ENCODE data around the gene ACTN1. TPM values are rescaled to one million over a fixed set of nuclear protein-coding genes. Genes with fewer than 3 reads are reported as not detected.

ACTN1 gene
- total and polyA plus RNA-seq, 2 of the 8 experiments (the other 6 are each of a cell fraction or from before 2014, with no cell fraction given), result 236 to 262 TPM

DNA sequence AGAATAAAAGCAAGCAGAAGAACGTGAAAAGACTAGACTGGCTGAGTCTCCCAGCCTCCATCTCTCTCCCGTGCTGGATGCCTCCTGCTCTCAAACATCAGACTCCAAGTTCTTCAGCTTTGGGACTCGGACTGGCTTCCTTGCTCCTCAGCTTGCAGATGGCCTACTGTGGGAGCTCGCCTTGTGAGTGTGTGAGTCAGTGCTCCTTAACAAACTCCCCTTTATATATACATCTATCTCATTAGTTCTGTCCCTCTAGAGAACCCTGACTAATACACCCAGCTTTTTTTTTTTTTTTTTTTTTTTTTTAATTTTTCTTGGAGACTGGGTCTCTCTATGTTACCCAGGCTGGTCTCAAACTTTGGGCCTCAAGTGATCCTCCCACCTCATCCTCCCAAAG is 46.9 kb downstream of the ACTN1 start:
- peaks cover 0 to 10% (median 2%) of the 10 kb centered on the region in 4 experiments; a peak in 4 of 7 replicates for H3K4me1 ChIP-seq (replicated peaks in 1 of 4; ENCODE audit: control insufficient read depth in 3 of 4, insufficient read depth in 4 of 4, low read length in 3 of 4)
- WGBS, 2 experiments (ENCODE audit: extremely low coverage in 1 of 2, insufficient coverage in 1 of 2, insufficient read length in 1 of 2, insufficient replicate concordance in 2 of 2, low coverage in 1 of 2, low lambda C conversion rate in 2 of 2, missing lambda C conversion rate in 1 of 2), result 92% methylated on average over 4 of the region's 4 CpGs; no CpG with 5 or more reads in 1 of the 2 experiments
- H3K79me1 ChIP-seq (ENCODE audit: low read depth, low read length), result peaks cover 18% of the 10 kb centered on the region
- peaks cover 7 to 96% of the 10 kb centered on the region in 2 experiments; a peak in 3 of 4 replicates for H3K79me2 ChIP-seq (ENCODE audit: control insufficient read depth in 1 of 2, insufficient read depth in 2 of 2, low read length in 2 of 2)
- no peak overlapping the region for H3K14ac ChIP-seq (ENCODE audit: insufficient read length)
- no peak overlapping the region for H3K56ac ChIP-seq (replicated peaks; ENCODE audit: insufficient read length, low read depth, low read length)
- ChIA-PET POLR2A (ENCODE audit: partially characterized antibody) (no interaction called here), CTCF (ENCODE audit: partially characterized antibody) (interaction anchor here (0.5 to 22.6 kb wide), 10 partner anchors 7 to 175 kb away, joined by 3 to 291 read pairs (median 4); no protein-coding TSS in a partner anchor)
- no peak overlapping the region for H4K5ac ChIP-seq (ENCODE audit: insufficient read length, low read depth, low read length)
- TF ChIP-seq NRF1 (IDR thresholded peaks at IDR 0.05; ENCODE audit: low read depth, low read length) (no peak), TCF12 (IDR thresholded peaks at IDR 0.05; ENCODE audit: low read depth, low read length) (no peak), SRF (IDR thresholded peaks at IDR 0.05; ENCODE audit: low read depth, low read length) (no peak), KDM4A (IDR thresholded peaks at IDR 0.05; ENCODE audit: low read depth, low read length, severe bottlenecking) (no peak), HDAC2 (IDR thresholded peaks at IDR 0.05; ENCODE audit: borderline replicate concordance in 1 of 2, low read depth in 2 of 2, low read length in 2 of 2) (no peak), RBBP5 (IDR thresholded peaks at IDR 0.05; ENCODE audit: borderline replicate concordance, low read depth, low read length) (no peak), EGR1 (IDR thresholded peaks at IDR 0.05; ENCODE audit: borderline replicate concordance, low read depth, low read length) (no peak), GTF2F1 (IDR thresholded peaks at IDR 0.05; ENCODE audit: borderline replicate concordance, low read depth, low read length) (no peak), BRCA1 (IDR thresholded peaks at IDR 0.05; ENCODE audit: low read depth, low read length) (no peak)
- TF ChIP-seq, protein P1, sequence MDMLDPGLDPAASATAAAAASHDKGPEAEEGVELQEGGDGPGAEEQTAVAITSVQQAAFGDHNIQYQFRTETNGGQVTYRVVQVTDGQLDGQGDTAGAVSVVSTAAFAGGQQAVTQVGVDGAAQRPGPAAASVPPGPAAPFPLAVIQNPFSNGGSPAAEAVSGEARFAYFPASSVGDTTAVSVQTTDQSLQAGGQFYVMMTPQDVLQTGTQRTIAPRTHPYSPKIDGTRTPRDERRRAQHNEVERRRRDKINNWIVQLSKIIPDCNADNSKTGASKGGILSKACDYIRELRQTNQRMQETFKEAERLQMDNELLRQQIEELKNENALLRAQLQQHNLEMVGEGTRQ (IDR thresholded peaks at IDR 0.05; ENCODE audit: low read length), result no peak
- FAIRE-seq (no peak), DNase-seq (ENCODE audit: low read depth in 1 of 2, low spot score in 2 of 2) (no peak)
- H2BK120ac ChIP-seq (replicated peaks; ENCODE audit: low read depth, low read length), result no peak overlapping the region
- H2AK5ac ChIP-seq (ENCODE audit: low read depth, low read length), result no peak overlapping the region
- 0 out of 2 replicates have a peak overlapping the region, but pooled peaks have one; percentile 37 for H2BK5ac ChIP-seq (ENCODE audit: low read depth, low read length)
- 0 out of 8 replicates have a peak, but pooled peaks cover 0 to 3% (median 0%) of the 10 kb centered on the region in 4 experiments for H3K36me3 ChIP-seq (ENCODE audit: control insufficient read depth in 2 of 4, insufficient read depth in 4 of 4, low read length in 3 of 4)
- H3K23me2 ChIP-seq (ENCODE audit: low read depth, low read length), result no peaks in the 10 kb centered on the region
- H3K27me3 ChIP-seq (replicated peaks in 1 of 4; ENCODE audit: control insufficient read depth in 3 of 4, extremely low read depth in 1 of 4, insufficient read depth in 3 of 4, low read length in 3 of 4), result no peaks in the 10 kb centered on the region
- no peak overlapping the region for H3K4ac ChIP-seq (replicated peaks; ENCODE audit: insufficient read length, low read depth, low read length)
- no peak overlapping the region for H2BK12ac ChIP-seq (ENCODE audit: low read depth, low read length)
- H4K20me1 ChIP-seq (replicated peaks in 1 of 2; ENCODE audit: control insufficient read depth in 1 of 2, insufficient read depth in 2 of 2, low read length in 2 of 2), result peaks cover 17 to 35% of the 10 kb centered on the region in 2 experiments
- H2AFZ ChIP-seq (ENCODE audit: low read length), result no peak overlapping the region
- H2BK20ac ChIP-seq (ENCODE audit: low read length), result no peak overlapping the region
- no peak overlapping the region for H3K9ac ChIP-seq (replicated peaks in 1 of 4; ENCODE audit: extremely low read depth in 1 of 4, low read depth in 3 of 4, low read length in 3 of 4)
- H3K18ac ChIP-seq (ENCODE audit: extremely low read depth, low read length), result no peak overlapping the region
- no peak overlapping the region for H3K4me2 ChIP-seq (ENCODE audit: insufficient read depth in 1 of 2, low read depth in 2 of 2, low read length in 2 of 2)
- no peak overlapping the region for H3K23ac ChIP-seq (ENCODE audit: insufficient read length)
- no peak overlapping the region for H4K8ac ChIP-seq (ENCODE audit: extremely low read depth, insufficient read depth, low read length)
- no peak overlapping the region for H4K91ac ChIP-seq (replicated peaks; ENCODE audit: insufficient read length, low read length)
- no peak overlapping the region for H3K27ac ChIP-seq (ENCODE audit: low read depth, low read length)
- no peak overlapping the region for H3K4me3 ChIP-seq (ENCODE audit: extremely low read depth in 1 of 4, insufficient read depth in 2 of 4, low read depth in 3 of 4, low read length in 4 of 4)
- no peak overlapping the region for H2BK15ac ChIP-seq (ENCODE audit: low read length)
- H3K9me3 ChIP-seq (ENCODE audit: insufficient read depth in 2 of 2, low read depth in 1 of 2, low read length in 1 of 2), result no peaks in the 10 kb centered on the region

All from H1 (cell line).